Small intestine (tissue), 7 donors: ENCODE results near the gene ZDHHC17. TPM values are rescaled to one million over a fixed set of nuclear protein-coding genes. Genes with fewer than 3 reads are reported as not detected.

ENCODE experiments used
- DNase-seq, 2 donors: peaks; one replicate each; pipeline versions ENCODE4 v3.0.0 to v3.0.0-alpha.2; 2013
- FAIRE-seq: peaks from 2 replicates; lab custom pipeline; 2012; peaks lifted over from hg19 to GRCh38; lab: Jason Lieb, UNC
- H3K27ac ChIP-seq, 3 donors: one replicate each; pipeline ENCODE4 v1.5.1; 2013; ENCODE audit warnings: low read length in 2 of 3, mild to moderate bottlenecking in 2 of 3, control low read depth in 1 of 3, inconsistent platforms in 1 of 3, low read depth in 1 of 3, moderate library complexity in 1 of 3
- H3K27me3 ChIP-seq, 3 donors: one replicate each; pipeline ENCODE4 v1.6.1; 2013; ENCODE audit warnings: low read length in 3 of 3, inconsistent platforms in 1 of 3; ENCODE audit not compliant: control insufficient read depth in 3 of 3, insufficient read depth in 3 of 3
- H3K36me3 ChIP-seq, 3 donors: one replicate each; pipeline ENCODE4 v1.6.1; 2013; ENCODE audit warnings: low read length in 3 of 3, inconsistent platforms in 1 of 3, low read depth in 1 of 3, mild to moderate bottlenecking in 1 of 3, moderate library complexity in 1 of 3; ENCODE audit not compliant: control insufficient read depth in 3 of 3, insufficient read depth in 2 of 3
- H3K4me1 ChIP-seq, 3 donors: one replicate each; pipeline ENCODE4 v1.6.1; 2013; ENCODE audit warnings: low read length in 2 of 3, inconsistent platforms in 1 of 3, low read depth in 1 of 3, mild to moderate bottlenecking in 1 of 3, moderate library complexity in 1 of 3; ENCODE audit not compliant: control insufficient read depth in 3 of 3, insufficient read depth in 2 of 3
- H3K4me3 ChIP-seq, 3 donors: one replicate each; pipeline ENCODE4 v1.5.1; 2013; ENCODE audit warnings: low read length in 3 of 3, control low read depth in 1 of 3, inconsistent platforms in 1 of 3, low read depth in 1 of 3, mild to moderate bottlenecking in 1 of 3, moderate library complexity in 1 of 3
- H3K9me3 ChIP-seq, 2 donors: one replicate each; pipeline ENCODE4 v1.6.1; 2013; ENCODE audit warnings: low read depth in 1 of 2, low read length in 1 of 2; ENCODE audit not compliant: control insufficient read depth in 2 of 2, insufficient read depth in 1 of 2
- WGBS, 3 donors: extraction: QIAGEN DNeasy Blood & Tissue Kit; methylation state at CpG; one replicate each; pipeline ENCODE4 v1.1.7; 2013; 5-methylcytosine and 5-hydroxymethylcytosine counted together
- polyA plus RNA-seq, 4 donors: library from polyadenylated mRNA; stranded (reverse) in 3 of 4; unstranded in 1 of 4; fragments of 200-250 nt in 3 of 4; fragments of 120-200 nt in 1 of 4; gene quantifications; one replicate each; pipeline versions ENCODE4 v1.2.1 to v1.2.3, GENCODE V29; 2013
- donor health status: healthy with polysubstance abuse.
- donor health status: control.
- donor health status: control.
- donor health status: Bipolar disorder and iron deficiency.
- donor health status: healthy.

The ZDHHC17 gene
- polyA plus RNA-seq, 4 donors: 2.2 to 33.0 (median 5.7) TPM

GRCh38 chr12:76899522-76899921 lies 135.6 kb downstream of the ZDHHC17 start:
- 84 to 94% (median 93%) methylated on average over 2 of the region's 2 CpGs for WGBS, 3 donors
- Histone ChIP-seq H3K9me3 (peaks cover 0 to 8% of the 10 kb centered on the region in 2 donors), H3K36me3 (no peaks in the 10 kb centered on the region), H3K27ac (no peak overlapping the region), H3K4me3 (no peak overlapping the region), H3K27me3 (no peaks in the 10 kb centered on the region), H3K4me1 (no peaks in the 10 kb centered on the region)
- FAIRE-seq: no peak
- no peak for DNase-seq

- H3K27me3 ChIP-seq: no peaks in the 10 kb centered on the region
- H3K4me3 ChIP-seq: no peak overlapping the region
- WGBS, 3 donors: 58 to 85% (median 61%) methylated on average over 4 of the region's 4 CpGs
- H3K9me3 ChIP-seq: peaks cover 0 to 2% of the 10 kb centered on the region in 2 donors
- H3K27ac ChIP-seq: no peak overlapping the region
- FAIRE-seq (no peak), DNase-seq (no peak)
- no peaks in the 10 kb centered on the region for H3K36me3 ChIP-seq
- no peaks in the 10 kb centered on the region for H3K4me1 ChIP-seq
Observed at GRCh38 chr12:76901628-76902380, 137.9 kb downstream of the ZDHHC17 start.

Other genes starting within 250 kb of the ZDHHC17 start
- gene OSBPL8, start 204.3 kb upstream of the ZDHHC17 start, polyA plus RNA-seq: 10 to 100 TPM in 1 of 4 donors, 1 to 10 TPM in 3; 4.5 to 25.9 (median 6.7) TPM
- gene CSRP2, start 114.9 kb downstream of the ZDHHC17 start, polyA plus RNA-seq: 10 to 100 TPM in 3 of 4 donors, 1 to 10 TPM in 1; 1.8 to 40.1 (median 12.6) TPM